PC-9 (cell line): ENCODE results near the gene SEMA4B.

Experiments used
- CTCF ChIP-seq: fragments of 200-600 bp; sonication (generic); conservative IDR thresholded peaks from 2 replicates; pipeline ENCODE4 v1.6.1; 2017; ENCODE audit warnings: mixed run types, antibody characterized with exemption, mild to moderate bottlenecking, moderate library complexity
- EZH2 ChIP-seq: fragments of 200-600 bp; sonication (generic); IDR thresholded peaks from 2 replicates; pipeline ENCODE4 v1.8.0; 2017; ENCODE audit warnings: antibody characterized with exemption, low read depth

- TF ChIP-seq CTCF = no peak
- TF ChIP-seq EZH2 = no peak
Observed at GRCh38 chr15:90161950-90162361, 39.2 kb upstream of the SEMA4B start.
